Ascending aorta (tissue), 2 donors: ENCODE results near the gene MAPRE3. TPM values are rescaled to one million over a fixed set of nuclear protein-coding genes. Genes with fewer than 3 reads are reported as not detected.

Source experiments
- DNase-seq, 2 donors: peaks; one replicate each; pipeline ENCODE4 v3.0.0-alpha.2; 2019; ENCODE audit warnings: low spot score in 2 of 2
- H3K27ac ChIP-seq, 2 donors: fragments of 200-600 bp; sonication (generic); one replicate each; pipeline ENCODE4 v1.5.1; 2016 to 2017; ENCODE audit warnings: mild to moderate bottlenecking in 1 of 2
- H3K27me3 ChIP-seq: fragments of 200-600 bp; sonication (generic); one replicate; pipeline ENCODE4 v1.5.1; 2017
- H3K36me3 ChIP-seq, 2 donors: fragments of 200-600 bp; sonication (generic); one replicate each; pipeline ENCODE4 v1.5.1; 2016
- H3K4me1 ChIP-seq, 2 donors: fragments of 200-600 bp; sonication (generic); one replicate each; pipeline ENCODE4 v1.5.1; 2016 to 2017; ENCODE audit warnings: mild to moderate bottlenecking in 1 of 2
- H3K4me3 ChIP-seq, 2 donors: fragments of 200-600 bp; sonication (generic); one replicate each; pipeline ENCODE4 v1.5.1; 2016 to 2017; ENCODE audit warnings: mild to moderate bottlenecking in 1 of 2
- H3K9me3 ChIP-seq, 2 donors: fragments of 200-600 bp; sonication (generic); one replicate each; pipeline ENCODE4 v1.5.1; 2016
- CTCF ChIP-seq, 3 experiments: fragments of 200-600 bp in 2 of 3; fragments of 450-650 bp in 1 of 3; sonication (generic) in 2 of 3; IDR thresholded peaks; one replicate each; pipeline ENCODE4 v1.5.1; 2016 to 2019; ENCODE audit warnings: antibody characterized with exemption in 3 of 3, mild to moderate bottlenecking in 1 of 3, moderate library complexity in 1 of 3
- intact Hi-C: fragments of 100-400 bp; cut with DNase I; formaldehyde crosslinking; loops from one replicate; pipeline ENCODE4 v1.15.1; 2023
- total RNA-seq: library from RNA; depleted of rRNA; stranded (reverse); fragments of >200 nt; gene quantifications from one replicate; pipeline ENCODE4 v1.1.0, GENCODE V29; 2016

Gene MAPRE3
- total RNA-seq, 1 donor from 2014 or later, result 18.9 TPM

- no peak for DNase-seq
- intact Hi-C loops, result no loop called here
- H3K27ac ChIP-seq, result no peak overlapping the region
Measured at GRCh38 chr2:26925100-26925791, 45.2 kb upstream of the MAPRE3 start.

GRCh38 chr2:26927221-26927620, 43.2 kb upstream of the MAPRE3 start:
- intact Hi-C loops, result no loop called here
- H3K9me3 ChIP-seq, result no peaks in the 10 kb centered on the region
- DNase-seq, result no peak

More at GRCh38 chr2:26925100-26925791, 45.2 kb upstream of the MAPRE3 start:
- Histone ChIP-seq H3K9me3 (no peaks in the 10 kb centered on the region), H3K27me3 (no peaks in the 10 kb centered on the region), H3K4me1 (no peaks in the 10 kb centered on the region), H3K4me3 (no peak overlapping the region), H3K36me3 (no peaks in the 10 kb centered on the region)
- TF ChIP-seq CTCF (IDR thresholded peaks at IDR 0.05), result no peak

GRCh38 chr2:26932974-26933373, 37.5 kb upstream of the MAPRE3 start:
- no peak for DNase-seq
- Histone ChIP-seq H3K4me3 (no peak overlapping the region), H3K4me1 (no peaks in the 10 kb centered on the region), H3K36me3 (no peaks in the 10 kb centered on the region), H3K27ac (no peak overlapping the region), H3K27me3 (no peaks in the 10 kb centered on the region), H3K9me3 (no peaks in the 10 kb centered on the region)
- TF ChIP-seq CTCF (IDR thresholded peaks at IDR 0.05), result no peak
- intact Hi-C loops, result no loop called here

More at GRCh38 chr2:26927221-26927620, 43.2 kb upstream of the MAPRE3 start:
- no peak overlapping the region for H3K27ac ChIP-seq
- H3K36me3 ChIP-seq, result no peaks in the 10 kb centered on the region
- no peaks in the 10 kb centered on the region for H3K4me1 ChIP-seq
- H3K4me3 ChIP-seq, result no peak overlapping the region
- no peaks in the 10 kb centered on the region for H3K27me3 ChIP-seq
- no peak for TF ChIP-seq CTCF (IDR thresholded peaks at IDR 0.05)

- Histone ChIP-seq H3K27ac (no peak overlapping the region), H3K36me3 (no peaks in the 10 kb centered on the region), H3K4me1 (no peaks in the 10 kb centered on the region), H3K4me3 (no peak overlapping the region), H3K9me3 (no peaks in the 10 kb centered on the region), H3K27me3 (no peaks in the 10 kb centered on the region)
- TF ChIP-seq CTCF (IDR thresholded peaks at IDR 0.05), result no peak
- DNase-seq, result no peak
- intact Hi-C loops, result no loop called here
Measured at GRCh38 chr2:26933431-26934334, 36.8 kb upstream of the MAPRE3 start.

GRCh38 chr2:26934335-26934724, 36.1 kb upstream of the MAPRE3 start:
- TF ChIP-seq CTCF (IDR thresholded peaks at IDR 0.05), result no peak
- Histone ChIP-seq H3K4me3 (no peak overlapping the region), H3K36me3 (no peaks in the 10 kb centered on the region), H3K27ac (no peak overlapping the region), H3K4me1 (no peaks in the 10 kb centered on the region), H3K9me3 (no peaks in the 10 kb centered on the region), H3K27me3 (no peaks in the 10 kb centered on the region)
- intact Hi-C loops, result no loop called here
- no peak for DNase-seq
